ENCODE measurements around the gene SYCP2L. TPM values are rescaled to one million over a fixed set of nuclear protein-coding genes. Genes with fewer than 3 reads are reported as not detected.

Gene SYCP2L
- total RNA-seq, 6 experiments from 2014 or later, result 0.20 TPM; not detected in 5

- ATAC-seq (peak in 1 of 4 donors; percentile 38), DNase-seq (no peak)
- Histone ChIP-seq H3K9me3 (no peaks in the 10 kb centered on the region), H3K27ac (no peak overlapping the region), H3K4me1 (peaks cover 0 to 7% (median 0%) of the 10 kb centered on the region in 4 donors), H3K27me3 (no peaks in the 10 kb centered on the region), H3K4me3 (no peak overlapping the region), H3K36me3 (no peaks in the 10 kb centered on the region)
- intact Hi-C loops (cut with DNase I), result no loop called here
- WGBS (ENCODE audit: insufficient coverage, low coverage, low lambda C conversion rate, missing lambda C conversion rate), result 66% methylated on average over 2 of the region's 2 CpGs
- TF ChIP-seq CTCF (IDR thresholded peaks at IDR 0.05), result no peak
- TF ChIP-seq POLR2A (IDR thresholded peaks at IDR 0.05), result no peak
These were observed 134.2 kb downstream of the SYCP2L start for GRCh38 chr6:11021003-11021402.

- H3K4me1 ChIP-seq, result peaks cover 0 to 7% (median 0%) of the 10 kb centered on the region in 4 donors
- no peaks in the 10 kb centered on the region for H3K9me3 ChIP-seq
- ATAC-seq (no peak), DNase-seq (no peak)
- WGBS (ENCODE audit: insufficient coverage, low coverage, low lambda C conversion rate, missing lambda C conversion rate), result 69% methylated on average over 4 of the region's 7 CpGs
- intact Hi-C loops (cut with DNase I), result no loop called here
- H3K36me3 ChIP-seq, result no peaks in the 10 kb centered on the region
- H3K27ac ChIP-seq, result no peak overlapping the region
- TF ChIP-seq CTCF (IDR thresholded peaks at IDR 0.05) (no peak), POLR2A (IDR thresholded peaks at IDR 0.05) (no peak)
- H3K4me3 ChIP-seq, result no peak overlapping the region
- H3K27me3 ChIP-seq, result no peaks in the 10 kb centered on the region
These were observed 134.9 kb downstream of the SYCP2L start for GRCh38 chr6:11021714-11022113.

GRCh38 chr6:11023032-11023431 lies 136.2 kb downstream of the SYCP2L start:
- intact Hi-C loops (cut with DNase I), result no loop called here
- no peak for TF ChIP-seq POLR2A (IDR thresholded peaks at IDR 0.05)
- no peak for TF ChIP-seq CTCF (IDR thresholded peaks at IDR 0.05)
- ATAC-seq, result peak in 1 of 4 donors; percentile 22
- H3K9me3 ChIP-seq, result no peaks in the 10 kb centered on the region
- H3K4me1 ChIP-seq, result peaks cover 0 to 7% (median 0%) of the 10 kb centered on the region in 4 donors
- H3K4me3 ChIP-seq, result no peak overlapping the region
- no peaks in the 10 kb centered on the region for H3K36me3 ChIP-seq
- no peaks in the 10 kb centered on the region for H3K27me3 ChIP-seq
- H3K27ac ChIP-seq, result no peak overlapping the region
- DNase-seq, result no peak

Other genes starting within 250 kb of the SYCP2L start
- gene C6orf52, start 192.4 kb upstream of the SYCP2L start, total RNA-seq, result 1 to 10 TPM in 1 of 6 experiments, under 1 TPM in 1, not detected in 4; 0.75 to 1.2 TPM
- 1 to 10 TPM; 3.4 to 9.1 (median 6.5) TPM for gene PAK1IP1, start 192.1 kb upstream of the SYCP2L start, total RNA-seq
- gene TMEM14C, start 164.0 kb upstream of the SYCP2L start, total RNA-seq, result 10 to 100 TPM; 45.6 to 72.1 (median 54.0) TPM
- gene TMEM14B, start 139.2 kb upstream of the SYCP2L start, total RNA-seq, result 10 to 100 TPM; 32.6 to 49.8 (median 43.5) TPM
- under 1 TPM in 3 of 6 experiments, not detected in 3; 0.12 to 0.18 (median 0.15) TPM for gene MAK, start 48.5 kb upstream of the SYCP2L start, total RNA-seq
- not detected for gene GCM2, start 5.0 kb upstream of the SYCP2L start, total RNA-seq
- gene ELOVL2, start 157.3 kb downstream of the SYCP2L start, total RNA-seq, result 10 to 100 TPM in 5 of 6 experiments, 1 to 10 TPM in 1; 7.1 to 24.4 (median 14.4) TPM
- 1 to 10 TPM; 6.4 to 9.5 (median 7.6) TPM for gene SMIM13, start 206.8 kb downstream of the SYCP2L start, total RNA-seq
- gene ERVFRD-1, start 224.7 kb downstream of the SYCP2L start, total RNA-seq, result under 1 TPM in 1 of 6 experiments, not detected in 5; 0.12 TPM